ENCODE data around the gene SSTR5. TPM values are rescaled to one million over a fixed set of nuclear protein-coding genes. Genes with fewer than 3 reads are reported as not detected.

The SSTR5 gene
- total and polyA plus RNA-seq, 4 donors: 0.23 TPM; not detected in 3

DNA sequence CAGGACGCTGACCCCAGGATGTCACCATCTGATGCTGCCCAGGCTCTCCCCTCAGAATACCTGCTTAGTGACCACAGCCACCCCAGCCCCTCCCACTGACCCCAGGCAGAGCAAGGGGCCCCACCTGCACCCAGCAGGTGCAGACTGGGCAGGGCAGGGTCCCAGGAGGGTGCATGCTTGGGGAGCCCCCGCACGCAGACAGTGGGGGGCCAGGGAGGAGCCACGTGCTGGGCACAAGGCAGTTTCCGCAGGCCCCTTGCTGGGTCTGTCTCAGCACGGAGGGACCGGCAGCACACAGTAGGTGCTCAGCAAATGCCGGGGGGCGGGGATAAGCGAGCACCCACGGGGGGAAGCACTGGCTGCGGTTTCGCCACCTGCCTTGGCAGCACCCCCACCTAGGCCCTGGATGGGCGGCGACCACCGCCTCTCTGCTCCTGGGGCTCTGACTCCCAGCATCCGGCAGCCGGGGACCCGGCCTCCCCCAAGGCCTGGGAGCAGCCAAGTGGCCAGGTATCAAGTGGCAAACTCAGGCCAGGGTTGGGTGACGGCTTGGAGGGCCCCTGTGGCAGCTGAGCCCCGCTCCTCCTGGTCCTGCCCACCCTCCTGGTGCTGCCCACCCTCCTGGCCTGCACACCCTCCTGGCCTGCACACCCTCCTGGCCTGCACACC is 18.7 kb upstream of the SSTR5 start:
- Histone ChIP-seq H3K36me3 (ENCODE audit: control insufficient read depth in 4 of 4, insufficient read depth in 4 of 4, low read length in 4 of 4) (no peaks in the 10 kb centered on the region), H3K9me3 (ENCODE audit: control insufficient read depth in 4 of 4, insufficient read depth in 3 of 4, low read length in 3 of 4) (peaks cover 0 to 13% (median 1%) of the 10 kb centered on the region in 4 donors), H3K4me1 (ENCODE audit: control insufficient read depth in 5 of 5, insufficient read depth in 5 of 5, low read length in 5 of 5) (no peaks in the 10 kb centered on the region), H3K4me3 (no peak overlapping the region), H3K27me3 (ENCODE audit: control insufficient read depth in 3 of 3, insufficient read depth in 3 of 3, low read length in 2 of 3) (peaks cover 0 to 10% (median 0%) of the 10 kb centered on the region in 3 donors), H3K27ac (ENCODE audit: low read depth in 1 of 2, low read length in 1 of 2) (no peak overlapping the region), H3K9ac (ENCODE audit: insufficient read depth in 1 of 2, low read length in 2 of 2) (no peak overlapping the region)
- DNase-seq (no peak), ATAC-seq (ENCODE audit: insufficient read depth, low FRiP score) (no peak)
- 85 to 95% methylated on average over 19 to 21 of the region's 21 CpGs for WGBS, 2 donors
- TF ChIP-seq, protein P1, sequence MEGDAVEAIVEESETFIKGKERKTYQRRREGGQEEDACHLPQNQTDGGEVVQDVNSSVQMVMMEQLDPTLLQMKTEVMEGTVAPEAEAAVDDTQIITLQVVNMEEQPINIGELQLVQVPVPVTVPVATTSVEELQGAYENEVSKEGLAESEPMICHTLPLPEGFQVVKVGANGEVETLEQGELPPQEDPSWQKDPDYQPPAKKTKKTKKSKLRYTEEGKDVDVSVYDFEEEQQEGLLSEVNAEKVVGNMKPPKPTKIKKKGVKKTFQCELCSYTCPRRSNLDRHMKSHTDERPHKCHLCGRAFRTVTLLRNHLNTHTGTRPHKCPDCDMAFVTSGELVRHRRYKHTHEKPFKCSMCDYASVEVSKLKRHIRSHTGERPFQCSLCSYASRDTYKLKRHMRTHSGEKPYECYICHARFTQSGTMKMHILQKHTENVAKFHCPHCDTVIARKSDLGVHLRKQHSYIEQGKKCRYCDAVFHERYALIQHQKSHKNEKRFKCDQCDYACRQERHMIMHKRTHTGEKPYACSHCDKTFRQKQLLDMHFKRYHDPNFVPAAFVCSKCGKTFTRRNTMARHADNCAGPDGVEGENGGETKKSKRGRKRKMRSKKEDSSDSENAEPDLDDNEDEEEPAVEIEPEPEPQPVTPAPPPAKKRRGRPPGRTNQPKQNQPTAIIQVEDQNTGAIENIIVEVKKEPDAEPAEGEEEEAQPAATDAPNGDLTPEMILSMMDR (IDR thresholded peaks at IDR 0.05; ENCODE audit: control extremely low read depth, extremely low read depth): no peak

DNA sequence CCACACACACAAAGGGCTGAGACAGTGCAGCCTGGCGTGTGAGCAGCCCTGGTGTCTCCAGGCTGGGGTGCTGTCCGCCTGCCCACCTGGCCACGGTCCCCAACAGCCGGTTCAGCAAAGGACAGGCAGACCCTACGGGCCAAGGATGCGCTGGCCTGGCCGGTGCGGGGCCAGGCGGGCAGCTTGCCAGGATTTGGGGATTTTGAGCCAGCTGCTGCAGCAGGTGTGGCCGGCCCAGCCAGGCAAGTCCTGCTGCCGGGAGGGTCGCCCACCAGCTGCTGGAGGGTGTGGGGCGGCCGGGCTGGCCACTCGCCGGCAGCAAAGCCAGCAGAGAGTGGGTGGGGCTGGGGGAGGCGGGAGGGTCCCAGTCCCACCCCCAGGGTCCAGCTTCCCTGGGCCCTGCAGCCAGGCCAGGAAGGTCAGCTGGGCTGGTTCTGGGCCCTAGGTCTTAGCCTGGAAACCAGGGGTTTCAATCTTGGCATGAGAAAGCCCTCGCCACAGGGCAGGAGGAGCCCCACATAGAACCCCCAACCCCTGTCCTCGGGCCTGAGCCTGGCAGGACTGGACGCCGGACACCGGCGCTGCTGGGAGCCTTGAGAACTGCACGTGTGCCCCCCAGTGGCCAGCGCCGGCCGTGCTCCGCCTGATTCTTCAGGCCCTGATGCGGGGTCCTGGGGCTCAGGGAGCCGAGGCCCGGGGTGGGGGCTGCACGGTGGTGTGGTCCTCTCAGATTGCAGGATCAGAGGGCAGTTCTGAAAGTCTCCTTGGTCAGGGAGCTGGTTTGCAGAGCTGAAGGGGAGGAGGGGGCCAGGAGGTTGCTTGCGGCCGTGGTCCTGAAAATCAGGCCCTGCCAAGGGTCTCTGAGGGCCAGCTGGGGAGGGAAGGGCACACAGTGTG is 17.6 kb upstream of the SSTR5 start:
- TF ChIP-seq, protein P1 (IDR thresholded peaks at IDR 0.05; ENCODE audit: control extremely low read depth, extremely low read depth): peak; percentile 15
- WGBS, 2 donors: 27 to 36% methylated on average over 31 to 34 of the region's 34 CpGs
- H3K27me3 ChIP-seq (ENCODE audit: control insufficient read depth in 3 of 3, insufficient read depth in 3 of 3, low read length in 2 of 3): peaks cover 0 to 3% (median 0%) of the 10 kb centered on the region in 3 donors

DNA sequence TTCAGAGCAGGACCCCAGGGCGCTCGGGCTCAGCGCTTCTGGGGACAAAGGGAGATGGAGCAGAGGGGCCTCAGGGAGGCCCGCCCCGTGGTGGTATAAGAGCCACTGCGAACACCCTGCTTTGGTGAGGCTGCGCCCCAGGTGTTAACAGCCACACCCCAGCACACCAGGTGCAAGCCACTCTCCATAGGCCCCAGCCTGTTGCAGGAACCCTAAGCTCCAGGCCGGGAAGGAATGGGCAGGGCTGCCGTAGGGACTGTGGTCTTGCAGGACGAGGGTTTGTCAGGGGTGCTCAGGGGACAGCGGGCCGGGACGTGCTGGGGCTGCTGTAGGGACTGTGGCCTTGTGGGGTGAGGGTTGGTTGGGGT is 17.0 kb upstream of the SSTR5 start:
- Histone ChIP-seq H3K9ac (ENCODE audit: insufficient read depth in 1 of 2, low read length in 2 of 2) (no peak overlapping the region), H3K27me3 (ENCODE audit: control insufficient read depth in 3 of 3, insufficient read depth in 3 of 3, low read length in 2 of 3) (peaks cover 0 to 3% (median 0%) of the 10 kb centered on the region in 3 donors), H3K9me3 (ENCODE audit: control insufficient read depth in 4 of 4, insufficient read depth in 3 of 4, low read length in 3 of 4) (peaks cover 0 to 16% (median 1%) of the 10 kb centered on the region in 4 donors), H3K27ac (ENCODE audit: low read depth in 1 of 2, low read length in 1 of 2) (no peak overlapping the region), H3K4me1 (ENCODE audit: control insufficient read depth in 5 of 5, insufficient read depth in 5 of 5, low read length in 5 of 5) (no peaks in the 10 kb centered on the region), H3K4me3 (no peak overlapping the region), H3K36me3 (ENCODE audit: control insufficient read depth in 4 of 4, insufficient read depth in 4 of 4, low read length in 4 of 4) (no peaks in the 10 kb centered on the region)
- TF ChIP-seq, protein P1 (IDR thresholded peaks at IDR 0.05; ENCODE audit: control extremely low read depth, extremely low read depth): no peak
- WGBS, 2 donors: 71 to 78% methylated on average over 13 of the region's 13 CpGs
- DNase-seq (no peak), ATAC-seq (ENCODE audit: insufficient read depth, low FRiP score) (no peak)

More for the DNA sequence above, 17.6 kb upstream of the SSTR5 start:
- DNase-seq: peak; percentile 50 to 66 (median 64)
- no peak overlapping the region for H3K27ac ChIP-seq (ENCODE audit: low read depth in 1 of 2, low read length in 1 of 2)
- H3K4me3 ChIP-seq: no peak overlapping the region
- no peaks in the 10 kb centered on the region for H3K36me3 ChIP-seq (ENCODE audit: control insufficient read depth in 4 of 4, insufficient read depth in 4 of 4, low read length in 4 of 4)
- peaks cover 0 to 16% (median 1%) of the 10 kb centered on the region in 4 donors for H3K9me3 ChIP-seq (ENCODE audit: control insufficient read depth in 4 of 4, insufficient read depth in 3 of 4, low read length in 3 of 4)
- ATAC-seq (ENCODE audit: insufficient read depth, low FRiP score): no peak
- no peaks in the 10 kb centered on the region for H3K4me1 ChIP-seq (ENCODE audit: control insufficient read depth in 5 of 5, insufficient read depth in 5 of 5, low read length in 5 of 5)
- no peak overlapping the region for H3K9ac ChIP-seq (ENCODE audit: insufficient read depth in 1 of 2, low read length in 2 of 2)

Measured in lung (tissue), 12 donors.